Fibroblast of lung (primary cell): ENCODE data around the gene PDE4B. TPM values are rescaled to one million over a fixed set of nuclear protein-coding genes. Genes with fewer than 3 reads are reported as not detected.

Source experiments
- DNase-seq, 2 donors: peaks; one replicate each; pipeline versions ENCODE4 v3.0.0 to v3.0.0-alpha.2; 2010; ENCODE audit warnings: low read depth in 2 of 2
- H2AFZ ChIP-seq: 2 replicates; pipeline ENCODE4 v1.5.1; 2012; ENCODE audit warnings: low read length, control low read depth, inconsistent platforms
- H3K27ac ChIP-seq: 2 replicates; pipeline ENCODE4 v1.5.1; 2011; ENCODE audit warnings: low read length, control low read depth; ENCODE audit not compliant: insufficient read depth
- H3K27me3 ChIP-seq: 2 replicates; pipeline ENCODE4 v1.5.1; 2011; ENCODE audit warnings: mild to moderate bottlenecking, low read length; ENCODE audit not compliant: control insufficient read depth, insufficient read depth
- H3K36me3 ChIP-seq: 2 replicates; pipeline ENCODE4 v1.5.1; 2011; ENCODE audit warnings: low read length; ENCODE audit not compliant: control insufficient read depth, insufficient read depth
- H3K4me1 ChIP-seq: 2 replicates; pipeline ENCODE4 v1.5.1; 2011; ENCODE audit warnings: low read length; ENCODE audit not compliant: control insufficient read depth, insufficient read depth; ENCODE audit errors: extremely low read depth
- H3K4me2 ChIP-seq: 2 replicates; pipeline ENCODE4 v1.5.1; 2011; ENCODE audit warnings: low read length, control low read depth; ENCODE audit not compliant: insufficient read depth; ENCODE audit errors: extremely low read depth
- H3K4me3 ChIP-seq, 4 experiments: fragments of 200-600 bp in 1 of 4; sonication (generic) in 1 of 4; replicated peaks in 1 of 4; 2 replicates each; pipeline ENCODE4 v1.5.1; 2011 to 2016; ENCODE audit warnings: low read length in 4 of 4, low read depth in 3 of 4, mild to moderate bottlenecking in 3 of 4, control low read depth in 2 of 4, inconsistent platforms in 1 of 4, mixed read lengths in 1 of 4; ENCODE audit not compliant: insufficient read depth in 1 of 4; ENCODE audit errors: control extremely low read depth in 1 of 4
- H3K79me2 ChIP-seq: 2 replicates; pipeline ENCODE4 v1.5.1; 2012; ENCODE audit warnings: mild to moderate bottlenecking, low read length, inconsistent platforms; ENCODE audit not compliant: control insufficient read depth, insufficient read depth
- H3K9ac ChIP-seq: 2 replicates; pipeline ENCODE4 v1.5.1; 2011; ENCODE audit warnings: mild to moderate bottlenecking, low read length, control low read depth; ENCODE audit not compliant: insufficient read depth
- H3K9me3 ChIP-seq: 2 replicates; pipeline ENCODE4 v1.5.1; 2012; ENCODE audit warnings: low read depth, low read length; ENCODE audit not compliant: control insufficient read depth, insufficient read depth
- H4K20me1 ChIP-seq: 2 replicates; pipeline ENCODE4 v1.5.1; 2011; ENCODE audit warnings: low read length; ENCODE audit not compliant: control insufficient read depth, insufficient read depth; ENCODE audit errors: extremely low read depth
- EZH2 ChIP-seq: IDR thresholded peaks from 2 replicates; pipeline ENCODE4 v1.5.1; 2012; ENCODE audit warnings: low read length, control low read depth, mild to moderate bottlenecking; ENCODE audit errors: missing control alignments
- polyA plus RNA-seq, 2 donors: library from polyadenylated mRNA; depleted of rRNA in 1 of 2; stranded (reverse) in 1 of 2; unstranded in 1 of 2; fragments of >200 nt; gene quantifications; 2 replicates each; pipeline ENCODE4 v1.2.1, GENCODE V29; 2011 to 2012; ENCODE audit warnings: missing spikeins in 1 of 2
- total RNA-seq: library from RNA; depleted of rRNA; stranded (reverse); fragments of >200 nt; gene quantifications from 2 replicates; pipeline ENCODE4 v1.2.1, GENCODE V29; 2014
- TF ChIP-seq, protein P1 (sequence below), 2 donors: IDR thresholded peaks in 1 of 2; conservative IDR thresholded peaks in 1 of 2; 1 replicate in 1 of 2; 2 replicates in 1 of 2; pipeline ENCODE4 v1.5.1; 2011 to 2012; ENCODE audit warnings: low read length in 2 of 2, control low read depth in 1 of 2, inconsistent platforms in 1 of 2, low read depth in 1 of 2, mild to moderate bottlenecking in 1 of 2

Gene PDE4B
- total and polyA plus RNA-seq, 2 donors (not counting 1 experiment from before 2014, with no cell fraction given): 3.7 to 19.8 TPM

DNA sequence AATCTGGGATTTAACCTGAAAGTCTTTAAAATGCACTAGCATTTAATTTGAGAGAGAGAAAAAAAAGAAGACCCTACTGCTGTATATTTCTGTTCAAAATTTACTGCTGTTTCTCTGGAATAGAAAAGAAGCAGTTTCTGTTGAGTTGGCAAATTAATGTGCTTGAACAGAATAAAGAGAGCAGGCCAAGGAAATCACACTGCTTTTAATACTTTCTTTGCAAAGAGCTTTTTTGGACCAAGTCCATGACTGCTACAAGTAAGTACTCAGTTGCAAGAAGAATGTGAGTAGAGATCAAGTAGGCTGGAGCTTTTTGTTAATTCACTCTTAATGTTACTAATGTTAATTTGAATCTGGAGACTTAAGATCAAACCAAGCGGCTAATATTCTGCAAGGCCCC lies 405.1 kb downstream of the PDE4B start:
- Histone ChIP-seq H4K20me1 (no peaks in the 10 kb centered on the region), H3K27me3 (no peaks in the 10 kb centered on the region), H3K4me1 (no peaks in the 10 kb centered on the region), H3K27ac (no peak overlapping the region), H3K36me3 (no peaks in the 10 kb centered on the region), H3K4me2 (no peak overlapping the region), H3K4me3 (no peak overlapping the region), H3K9ac (no peak overlapping the region), H3K9me3 (no peaks in the 10 kb centered on the region), H3K79me2 (no peaks in the 10 kb centered on the region), H2AFZ (no peak overlapping the region)
- DNase-seq: peak in 1 of 2 donors; percentile 36
- TF ChIP-seq, protein P1, sequence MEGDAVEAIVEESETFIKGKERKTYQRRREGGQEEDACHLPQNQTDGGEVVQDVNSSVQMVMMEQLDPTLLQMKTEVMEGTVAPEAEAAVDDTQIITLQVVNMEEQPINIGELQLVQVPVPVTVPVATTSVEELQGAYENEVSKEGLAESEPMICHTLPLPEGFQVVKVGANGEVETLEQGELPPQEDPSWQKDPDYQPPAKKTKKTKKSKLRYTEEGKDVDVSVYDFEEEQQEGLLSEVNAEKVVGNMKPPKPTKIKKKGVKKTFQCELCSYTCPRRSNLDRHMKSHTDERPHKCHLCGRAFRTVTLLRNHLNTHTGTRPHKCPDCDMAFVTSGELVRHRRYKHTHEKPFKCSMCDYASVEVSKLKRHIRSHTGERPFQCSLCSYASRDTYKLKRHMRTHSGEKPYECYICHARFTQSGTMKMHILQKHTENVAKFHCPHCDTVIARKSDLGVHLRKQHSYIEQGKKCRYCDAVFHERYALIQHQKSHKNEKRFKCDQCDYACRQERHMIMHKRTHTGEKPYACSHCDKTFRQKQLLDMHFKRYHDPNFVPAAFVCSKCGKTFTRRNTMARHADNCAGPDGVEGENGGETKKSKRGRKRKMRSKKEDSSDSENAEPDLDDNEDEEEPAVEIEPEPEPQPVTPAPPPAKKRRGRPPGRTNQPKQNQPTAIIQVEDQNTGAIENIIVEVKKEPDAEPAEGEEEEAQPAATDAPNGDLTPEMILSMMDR (conservative IDR thresholded peaks at IDR 0.05 in 1 of 2, IDR thresholded peaks at IDR 0.05 in 1 of 2; ENCODE audit: low read depth in 1 of 2, low read length in 2 of 2): no peak
- no peak for TF ChIP-seq EZH2

DNA sequence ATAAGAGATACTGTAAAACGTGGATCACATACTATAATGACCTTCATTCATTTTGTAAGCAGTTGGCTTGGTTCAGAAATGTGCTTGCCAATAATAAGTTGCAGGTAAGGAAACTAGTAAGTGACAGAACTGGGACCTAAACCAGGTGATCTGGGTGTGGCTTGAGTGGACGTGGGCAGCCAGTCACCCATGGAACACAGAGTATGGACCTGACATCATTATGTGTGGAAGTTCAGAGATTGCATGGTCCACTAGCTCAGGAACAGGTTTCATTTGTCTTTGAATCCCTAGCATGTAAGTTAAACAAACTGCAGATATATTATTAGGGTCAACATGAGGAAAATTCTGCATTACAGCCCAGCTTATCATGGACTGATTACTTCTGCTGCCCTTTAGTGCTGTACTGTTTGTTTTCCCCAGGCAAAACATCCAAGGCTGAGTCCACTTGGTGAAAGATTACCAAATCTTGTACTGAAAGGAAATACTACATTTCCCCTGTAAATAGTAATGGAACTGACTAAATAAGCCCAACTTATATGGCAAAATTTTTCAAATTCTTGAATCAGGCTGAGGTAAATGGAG lies 414.0 kb downstream of the PDE4B start:
- Histone ChIP-seq H2AFZ (no peak overlapping the region), H3K79me2 (no peaks in the 10 kb centered on the region), H3K4me3 (no peak overlapping the region), H3K9me3 (no peaks in the 10 kb centered on the region), H3K4me2 (no peak overlapping the region), H4K20me1 (no peaks in the 10 kb centered on the region), H3K9ac (no peak overlapping the region), H3K36me3 (no peaks in the 10 kb centered on the region), H3K4me1 (no peaks in the 10 kb centered on the region), H3K27me3 (no peaks in the 10 kb centered on the region), H3K27ac (no peak overlapping the region)
- TF ChIP-seq EZH2: no peak
- TF ChIP-seq, protein P1 (conservative IDR thresholded peaks at IDR 0.05 in 1 of 2, IDR thresholded peaks at IDR 0.05 in 1 of 2; ENCODE audit: low read depth in 1 of 2, low read length in 2 of 2): no peak
- peak in 1 of 2 donors; percentile 21 for DNase-seq

DNA sequence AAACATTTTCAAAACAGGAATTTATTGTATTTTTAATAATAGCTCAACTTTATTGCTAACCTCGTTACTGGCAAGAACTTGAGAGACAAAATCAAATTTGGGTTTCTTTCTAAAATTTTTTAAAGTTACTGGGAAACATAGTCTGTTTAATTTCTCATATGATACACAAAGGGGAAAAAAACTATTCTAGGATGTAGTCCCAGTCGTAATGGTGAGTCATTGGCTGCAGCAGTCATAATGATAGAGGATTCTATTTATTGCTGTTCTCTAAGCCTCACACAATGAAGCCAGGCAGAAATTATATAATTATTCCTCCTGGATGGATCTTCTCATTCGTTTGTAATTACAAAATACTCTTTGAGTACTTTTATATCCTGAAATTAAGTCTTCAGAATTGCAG lies 414.8 kb downstream of the PDE4B start:
- H3K27me3 ChIP-seq: no peaks in the 10 kb centered on the region

More for the DNA sequence above, 414.8 kb downstream of the PDE4B start:
- no peak overlapping the region for H3K27ac ChIP-seq
- no peak overlapping the region for H3K9ac ChIP-seq
- no peak overlapping the region for H2AFZ ChIP-seq
- H3K4me1 ChIP-seq: no peaks in the 10 kb centered on the region
- TF ChIP-seq, protein P1 (conservative IDR thresholded peaks at IDR 0.05 in 1 of 2, IDR thresholded peaks at IDR 0.05 in 1 of 2; ENCODE audit: low read depth in 1 of 2, low read length in 2 of 2): no peak
- TF ChIP-seq EZH2: no peak
- peak; percentile 58 to 81 for DNase-seq
- no peak overlapping the region for H3K4me3 ChIP-seq
- H3K9me3 ChIP-seq: no peaks in the 10 kb centered on the region
- no peaks in the 10 kb centered on the region for H4K20me1 ChIP-seq
- no peaks in the 10 kb centered on the region for H3K79me2 ChIP-seq
- no peaks in the 10 kb centered on the region for H3K36me3 ChIP-seq
- H3K4me2 ChIP-seq: no peak overlapping the region
